ENCODE measurements around the gene ARSJ.

The ARSJ gene

GRCh38 chr4:113976741-113977525 is 2.5 kb downstream of the ARSJ start:
- no peak for DNase-seq (ENCODE audit: insufficient read length, low spot score)
- FAIRE-seq, result no peak

GRCh38 chr4:113975578-113975977 is 3.9 kb downstream of the ARSJ start:
- DNase-seq (ENCODE audit: insufficient read length, low spot score) (no peak), FAIRE-seq (no peak)
- no peak for TF ChIP-seq CTCF (IDR thresholded peaks at IDR 0.05; ENCODE audit: insufficient read depth, missing control alignments)

More at GRCh38 chr4:113976741-113977525, 2.5 kb downstream of the ARSJ start:
- no peak for TF ChIP-seq CTCF (IDR thresholded peaks at IDR 0.05; ENCODE audit: insufficient read depth, missing control alignments)

- FAIRE-seq, result no peak
- no peak for TF ChIP-seq CTCF (IDR thresholded peaks at IDR 0.05; ENCODE audit: insufficient read depth, missing control alignments)
- DNase-seq (ENCODE audit: insufficient read length, low spot score), result no peak
Observed at GRCh38 chr4:113974467-113974866, 5.0 kb downstream of the ARSJ start.

GRCh38 chr4:113973345-113973744 is 6.1 kb downstream of the ARSJ start:
- TF ChIP-seq CTCF (IDR thresholded peaks at IDR 0.05; ENCODE audit: insufficient read depth, missing control alignments), result no peak
- FAIRE-seq (no peak), DNase-seq (ENCODE audit: insufficient read length, low spot score) (no peak)

GRCh38 chr4:113972781-113973180 is 6.7 kb downstream of the ARSJ start:
- TF ChIP-seq CTCF (IDR thresholded peaks at IDR 0.05; ENCODE audit: insufficient read depth, missing control alignments), result no peak
- DNase-seq (ENCODE audit: insufficient read length, low spot score) (no peak), FAIRE-seq (no peak)

GRCh38 chr4:113971706-113972360 is 7.6 kb downstream of the ARSJ start:
- DNase-seq (ENCODE audit: insufficient read length, low spot score) (no peak), FAIRE-seq (no peak)
- TF ChIP-seq CTCF (IDR thresholded peaks at IDR 0.05; ENCODE audit: insufficient read depth, missing control alignments), result no peak
